MM.1S (cell line): ENCODE measurements around the gene TMPRSS7.
A peak's percentile ranks its signal among the peaks of the same experiment; 100 is the strongest.

Source experiments
- DNase-seq: peaks from one replicate; pipeline ENCODE4 v3.0.0-alpha.2; 2015
- H2AFZ ChIP-seq: fragments of 300-600 bp; sonication (generic); 2 replicates; pipeline ENCODE4 v1.6.0; 2016; ENCODE audit warnings: antibody characterized with exemption, low read length
- H3F3A ChIP-seq: fragments of 300-600 bp; sonication (generic); 2 replicates; pipeline ENCODE4 v1.6.1; 2016; ENCODE audit warnings: mild to moderate bottlenecking, antibody characterized with exemption, low read length, moderate library complexity, mixed read lengths; ENCODE audit not compliant: insufficient read depth
- H3K27ac ChIP-seq: fragments of 300-600 bp; sonication (generic); 2 replicates; pipeline ENCODE4 v1.5.1; 2016; ENCODE audit warnings: mild to moderate bottlenecking, low read length
- H3K27me3 ChIP-seq: fragments of 300-600 bp; sonication (generic); replicated peaks from 2 replicates; pipeline ENCODE4 v1.6.0; 2016; ENCODE audit warnings: low read length; ENCODE audit not compliant: insufficient read depth
- H3K36me3 ChIP-seq: fragments of 300-600 bp; sonication (generic); replicated peaks from 2 replicates; pipeline ENCODE4 v1.6.1; 2016; ENCODE audit warnings: mild to moderate bottlenecking, low read length, mixed read lengths; ENCODE audit not compliant: insufficient read depth
- H3K4me1 ChIP-seq: fragments of 300-600 bp; sonication (generic); 2 replicates; pipeline ENCODE4 v1.6.1; 2016; ENCODE audit warnings: low read length, mixed read lengths
- H3K4me2 ChIP-seq: fragments of 300-600 bp; sonication (generic); 2 replicates; pipeline ENCODE4 v1.6.0; 2016; ENCODE audit warnings: low read depth, low read length
- H3K4me3 ChIP-seq: fragments of 300-600 bp; sonication (generic); 2 replicates; pipeline ENCODE4 v1.5.1; 2016; ENCODE audit warnings: low read length, mixed read lengths
- H3K79me2 ChIP-seq: fragments of 300-600 bp; sonication (generic); 2 replicates; pipeline ENCODE4 v1.6.1; 2016; ENCODE audit warnings: mixed run types, low read length, mixed read lengths
- H3K9ac ChIP-seq: fragments of 300-600 bp; sonication (generic); 2 replicates; pipeline ENCODE4 v1.6.1; 2016; ENCODE audit warnings: low read length, mixed read lengths
- H3K9me2 ChIP-seq: fragments of 300-600 bp; sonication (generic); replicated peaks from 2 replicates; pipeline ENCODE4 v1.6.1; 2016; ENCODE audit warnings: mild to moderate bottlenecking, low read length, mixed read lengths; ENCODE audit not compliant: insufficient read depth
- H3K9me3 ChIP-seq: fragments of 300-600 bp; sonication (generic); replicated peaks from 2 replicates; pipeline ENCODE4 v1.6.1; 2016; ENCODE audit warnings: mild to moderate bottlenecking, low read length, mixed read lengths; ENCODE audit not compliant: insufficient read depth
- H4K20me1 ChIP-seq: fragments of 300-600 bp; sonication (generic); 2 replicates; pipeline ENCODE4 v1.6.1; 2016; ENCODE audit warnings: mild to moderate bottlenecking, low read length, moderate library complexity, mixed read lengths; ENCODE audit not compliant: insufficient read depth
- EZH2 ChIP-seq: fragments of 300-600 bp; sonication (generic); optimal IDR thresholded peaks from 2 replicates; pipeline ENCODE3; 2017; ENCODE audit warnings: low read depth, mild to moderate bottlenecking, antibody characterized with exemption, low read length, mixed read lengths
- EZH2phosphoT487 ChIP-seq: fragments of 300-600 bp; sonication (generic); IDR thresholded peaks from 2 replicates; pipeline ENCODE4 v1.6.1; 2018; ENCODE audit warnings: antibody characterized with exemption, low read length
- TF ChIP-seq, protein P1 (sequence below): fragments of 300-600 bp; sonication (generic); IDR thresholded peaks from 2 replicates; pipeline ENCODE4 v1.5.1; 2016; ENCODE audit warnings: antibody characterized with exemption, low read length, mixed read lengths

TMPRSS7 gene

DNA sequence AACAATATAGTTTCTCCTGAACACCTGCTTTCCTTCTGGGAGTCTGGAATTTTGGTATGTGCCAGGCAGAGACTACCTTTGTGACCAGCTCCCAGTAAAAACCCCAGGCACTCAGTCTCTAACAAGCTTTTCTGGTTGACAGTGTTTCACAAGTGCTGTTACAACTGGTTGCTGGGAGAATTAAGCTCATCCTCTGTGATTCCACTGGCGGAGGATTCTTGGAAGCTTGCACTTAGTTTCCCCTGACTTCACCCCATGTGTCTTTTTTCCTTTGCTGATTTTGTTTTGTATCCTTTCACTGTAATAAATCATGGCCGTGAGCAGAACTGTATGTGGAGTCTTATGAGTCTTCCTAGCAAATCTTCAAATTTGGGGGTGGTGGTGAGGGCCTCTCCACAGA lies 41.5 kb upstream of the TMPRSS7 start:
- H3K27ac ChIP-seq, result no peak overlapping the region
- DNase-seq, result no peak
- no peaks in the 10 kb centered on the region; the same call in 1 of the 2 replicates for H3K36me3 ChIP-seq
- H3F3A ChIP-seq, result no peaks in the 10 kb centered on the region
- no peak overlapping the region for H3K4me2 ChIP-seq
- H3K4me3 ChIP-seq, result no peak overlapping the region
- H3K9me3 ChIP-seq, result no peaks in the 10 kb centered on the region
- H3K27me3 ChIP-seq, result no peaks in the 10 kb centered on the region
- no peaks in the 10 kb centered on the region for H3K9me2 ChIP-seq
- no peak overlapping the region for H2AFZ ChIP-seq
- TF ChIP-seq, protein P1, sequence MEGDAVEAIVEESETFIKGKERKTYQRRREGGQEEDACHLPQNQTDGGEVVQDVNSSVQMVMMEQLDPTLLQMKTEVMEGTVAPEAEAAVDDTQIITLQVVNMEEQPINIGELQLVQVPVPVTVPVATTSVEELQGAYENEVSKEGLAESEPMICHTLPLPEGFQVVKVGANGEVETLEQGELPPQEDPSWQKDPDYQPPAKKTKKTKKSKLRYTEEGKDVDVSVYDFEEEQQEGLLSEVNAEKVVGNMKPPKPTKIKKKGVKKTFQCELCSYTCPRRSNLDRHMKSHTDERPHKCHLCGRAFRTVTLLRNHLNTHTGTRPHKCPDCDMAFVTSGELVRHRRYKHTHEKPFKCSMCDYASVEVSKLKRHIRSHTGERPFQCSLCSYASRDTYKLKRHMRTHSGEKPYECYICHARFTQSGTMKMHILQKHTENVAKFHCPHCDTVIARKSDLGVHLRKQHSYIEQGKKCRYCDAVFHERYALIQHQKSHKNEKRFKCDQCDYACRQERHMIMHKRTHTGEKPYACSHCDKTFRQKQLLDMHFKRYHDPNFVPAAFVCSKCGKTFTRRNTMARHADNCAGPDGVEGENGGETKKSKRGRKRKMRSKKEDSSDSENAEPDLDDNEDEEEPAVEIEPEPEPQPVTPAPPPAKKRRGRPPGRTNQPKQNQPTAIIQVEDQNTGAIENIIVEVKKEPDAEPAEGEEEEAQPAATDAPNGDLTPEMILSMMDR, result no peak
- no peak for TF ChIP-seq EZH2
- TF ChIP-seq EZH2phosphoT487, result no peak
- no peaks in the 10 kb centered on the region for H3K4me1 ChIP-seq
- H3K9ac ChIP-seq, result no peak overlapping the region
- H4K20me1 ChIP-seq, result no peaks in the 10 kb centered on the region
- H3K79me2 ChIP-seq, result no peaks in the 10 kb centered on the region

DNA sequence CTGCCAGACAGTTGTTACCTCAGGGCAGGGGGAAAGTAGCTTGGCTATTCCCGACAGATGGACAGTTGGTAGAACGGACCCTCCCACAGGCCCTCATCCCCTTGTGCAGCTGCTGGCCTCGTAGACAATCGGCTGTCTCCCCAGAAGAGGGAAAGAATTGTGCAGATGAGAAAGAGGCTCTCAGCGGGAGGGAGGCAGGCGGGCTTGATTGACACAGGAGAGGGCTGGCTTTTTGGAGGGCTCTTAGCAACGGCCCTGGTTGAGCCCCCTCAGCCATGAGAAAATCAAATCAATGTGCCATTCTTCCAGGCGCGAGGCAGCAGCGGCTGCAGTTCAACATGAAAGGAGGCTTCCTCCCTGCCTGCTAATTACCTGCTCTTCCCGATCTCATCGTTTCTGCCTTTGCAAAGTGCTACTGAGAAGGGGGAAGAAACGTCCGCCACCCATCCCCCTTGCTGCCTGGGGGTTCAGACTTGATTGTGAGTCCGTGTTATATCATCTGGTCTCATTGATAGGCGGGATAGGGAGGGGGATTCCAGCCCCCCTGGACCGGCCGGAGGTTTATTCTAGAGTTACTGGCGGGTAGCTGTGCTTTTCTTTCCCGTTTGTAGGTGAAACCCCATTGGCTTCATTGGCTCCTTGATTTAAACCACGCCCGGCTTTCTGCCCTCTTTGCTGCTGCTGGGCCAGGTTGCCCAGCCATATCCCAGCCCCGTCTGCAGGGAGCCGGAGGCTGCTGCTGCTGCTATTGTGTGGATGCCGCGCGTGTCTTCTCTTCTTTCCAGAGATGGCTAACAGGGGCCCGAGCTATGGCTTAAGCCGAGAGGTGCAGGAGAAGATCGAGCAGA lies 35.7 kb upstream of the TMPRSS7 start, which contains the start of gene TAGLN3:
TSS of gene TAGLN3 (plus strand) at position 287 of the 848 bp plus-strand sequence. CDS start at position 788, 501 bp downstream.
- H3K4me1 ChIP-seq, result no peaks in the 10 kb centered on the region
- peak within 1 kb of the TSS; percentile 97 for H3K4me2 ChIP-seq
- no peaks in the 10 kb centered on the region for H3K9me2 ChIP-seq
- peak within 1 kb of the TSS; percentile 31; the same call in 1 of the 2 replicates for H3K9ac ChIP-seq
- H3K27ac ChIP-seq, result no peak within 1 kb of the TSS
- no peaks in the 10 kb centered on the region for H3K36me3 ChIP-seq
- H2AFZ ChIP-seq, result peak within 1 kb of the TSS; percentile 97
- H4K20me1 ChIP-seq, result no peaks in the 10 kb centered on the region
- DNase-seq, result peak; percentile 51
- H3K79me2 ChIP-seq, result no peaks in the 10 kb centered on the region
- peaks cover 3% of the 10 kb centered on the region; the same call in 1 of the 2 replicates for H3F3A ChIP-seq
- H3K4me3 ChIP-seq, result peak within 1 kb of the TSS; percentile 77
- no peaks in the 10 kb centered on the region for H3K9me3 ChIP-seq
- H3K27me3 ChIP-seq, result no peaks in the 10 kb centered on the region
- TF ChIP-seq, protein P1, result no peak
- no peak for TF ChIP-seq EZH2
- TF ChIP-seq EZH2phosphoT487, result no peak

DNA sequence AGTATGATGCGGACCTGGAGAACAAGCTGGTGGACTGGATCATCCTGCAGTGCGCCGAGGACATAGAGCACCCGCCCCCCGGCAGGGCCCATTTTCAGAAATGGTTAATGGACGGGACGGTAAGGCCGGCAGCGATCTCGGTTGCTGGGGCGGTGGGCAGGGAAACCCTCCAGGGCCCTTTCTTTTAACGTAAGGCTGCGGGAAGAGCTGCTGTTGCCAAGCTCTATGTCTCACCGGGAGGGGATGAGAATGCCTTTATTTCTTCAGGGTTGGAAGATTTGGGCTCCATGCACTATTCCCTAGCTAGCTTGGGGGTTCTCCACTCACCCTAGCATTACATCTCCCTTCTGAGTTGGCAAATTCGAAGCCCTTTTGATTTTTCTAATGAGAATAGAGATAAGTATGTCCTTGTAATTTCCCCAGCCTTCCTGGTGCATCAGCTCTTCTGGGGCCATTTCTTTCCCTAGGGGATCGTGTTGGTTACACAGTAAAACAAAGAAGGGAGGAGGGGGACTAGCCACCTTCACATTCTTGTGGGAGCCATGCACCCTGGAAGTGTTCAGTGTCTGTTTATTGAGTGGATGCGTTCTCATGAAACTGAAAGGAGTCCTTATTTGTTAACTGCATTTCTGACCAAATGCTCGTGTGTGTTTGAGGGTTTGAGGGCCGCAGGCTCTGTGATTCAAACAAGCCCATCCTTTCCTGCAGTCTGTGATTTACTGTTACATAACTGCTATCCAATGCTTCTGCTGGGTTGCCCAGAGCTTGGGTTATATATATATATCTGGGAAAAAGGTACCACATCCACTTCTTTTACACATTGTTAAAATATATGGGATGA lies 34.8 kb upstream of the TMPRSS7 start:
- Histone ChIP-seq H3K27me3 (no peaks in the 10 kb centered on the region), H3K9ac (0 out of 2 replicates have a peak overlapping the region, but pooled peaks have one; percentile 5), H3K79me2 (no peaks in the 10 kb centered on the region), H3K9me2 (no peaks in the 10 kb centered on the region), H3K9me3 (no peaks in the 10 kb centered on the region), H3K4me3 (peak overlapping the region; percentile 77), H3F3A (peaks cover 3% of the 10 kb centered on the region; the same call in 1 of the 2 replicates), H2AFZ (peak overlapping the region; percentile 97), H3K36me3 (no peaks in the 10 kb centered on the region), H3K4me1 (no peaks in the 10 kb centered on the region), H3K27ac (no peak overlapping the region), H3K4me2 (peak overlapping the region; percentile 97), H4K20me1 (no peaks in the 10 kb centered on the region)
- DNase-seq, result peak; percentile 24
- TF ChIP-seq, protein P1, result no peak
- TF ChIP-seq EZH2, result no peak
